ENCODE measurements around the gene MEF2C.

DNA sequence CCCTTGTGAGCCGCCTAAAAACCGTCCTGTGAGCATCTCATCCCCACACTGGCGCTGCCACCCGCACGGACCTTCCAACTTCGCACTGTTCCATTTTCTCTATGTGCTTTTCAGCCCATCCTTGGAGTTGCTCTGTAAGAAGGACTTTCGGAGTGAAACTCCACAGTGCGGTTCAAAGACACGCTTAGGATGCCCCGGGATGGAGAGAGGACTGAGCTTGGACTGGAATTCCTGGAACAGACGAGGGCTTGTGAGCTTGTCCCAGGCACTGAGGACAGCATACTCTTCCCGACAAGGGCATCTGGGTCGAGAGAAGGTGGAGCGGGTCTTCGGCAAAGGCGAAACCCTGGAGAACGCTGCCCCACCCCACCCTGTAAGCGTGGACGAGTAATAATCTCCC is 187.8 kb downstream of the MEF2C start:
- TF ChIP-seq, protein P1, sequence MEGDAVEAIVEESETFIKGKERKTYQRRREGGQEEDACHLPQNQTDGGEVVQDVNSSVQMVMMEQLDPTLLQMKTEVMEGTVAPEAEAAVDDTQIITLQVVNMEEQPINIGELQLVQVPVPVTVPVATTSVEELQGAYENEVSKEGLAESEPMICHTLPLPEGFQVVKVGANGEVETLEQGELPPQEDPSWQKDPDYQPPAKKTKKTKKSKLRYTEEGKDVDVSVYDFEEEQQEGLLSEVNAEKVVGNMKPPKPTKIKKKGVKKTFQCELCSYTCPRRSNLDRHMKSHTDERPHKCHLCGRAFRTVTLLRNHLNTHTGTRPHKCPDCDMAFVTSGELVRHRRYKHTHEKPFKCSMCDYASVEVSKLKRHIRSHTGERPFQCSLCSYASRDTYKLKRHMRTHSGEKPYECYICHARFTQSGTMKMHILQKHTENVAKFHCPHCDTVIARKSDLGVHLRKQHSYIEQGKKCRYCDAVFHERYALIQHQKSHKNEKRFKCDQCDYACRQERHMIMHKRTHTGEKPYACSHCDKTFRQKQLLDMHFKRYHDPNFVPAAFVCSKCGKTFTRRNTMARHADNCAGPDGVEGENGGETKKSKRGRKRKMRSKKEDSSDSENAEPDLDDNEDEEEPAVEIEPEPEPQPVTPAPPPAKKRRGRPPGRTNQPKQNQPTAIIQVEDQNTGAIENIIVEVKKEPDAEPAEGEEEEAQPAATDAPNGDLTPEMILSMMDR (IDR thresholded peaks at IDR 0.05; ENCODE audit: insufficient read depth, low read depth, low read length), result no peak
- TF ChIP-seq EZH2 (IDR thresholded peaks at IDR 0.05; ENCODE audit: insufficient read depth, low read length), result peak; percentile 64
